ENCODE data around the gene MAPT.

- no peak for TF ChIP-seq CTCF (IDR thresholded peaks at IDR 0.05; ENCODE audit: borderline replicate concordance, extremely low read depth, low read length, poor library complexity, severe bottlenecking)
- TF ChIP-seq EZH2 (IDR thresholded peaks at IDR 0.05; ENCODE audit: borderline replicate concordance, low read depth, low read length, severe bottlenecking): no peak
These were observed 61.7 kb downstream of the MAPT start for GRCh38 chr17:45956090-45956489.
